HS-27A (cell line): Measurements from ENCODE around the gene SCN4B.

ENCODE experiments used
- DNase-seq: peaks from one replicate; pipeline ENCODE4 v3.0.0-alpha.2; 2012; ENCODE audit warnings: low read depth, missing footprints

Gene SCN4B

GRCh38 chr11:118174006-118174567, 21.5 kb upstream of the SCN4B start:
- no peak for DNase-seq

GRCh38 chr11:118172356-118172755, 19.7 kb upstream of the SCN4B start:
- no peak for DNase-seq

- DNase-seq = no peak
These were observed 18.8 kb upstream of the SCN4B start for GRCh38 chr11:118171269-118172062.

- DNase-seq = no peak
These were observed 18.3 kb upstream of the SCN4B start for GRCh38 chr11:118170882-118171268.

GRCh38 chr11:118170231-118170630, 17.6 kb upstream of the SCN4B start:
- DNase-seq = no peak

- DNase-seq = no peak
These were observed 16.9 kb upstream of the SCN4B start for GRCh38 chr11:118169300-118170140.

GRCh38 chr11:118168751-118169150, 16.1 kb upstream of the SCN4B start:
- DNase-seq = no peak

- DNase-seq = no peak
These were observed 15.7 kb upstream of the SCN4B start for GRCh38 chr11:118168316-118168715.

GRCh38 chr11:118167906-118168305, 15.3 kb upstream of the SCN4B start:
- DNase-seq = no peak

GRCh38 chr11:118167253-118167652, 14.6 kb upstream of the SCN4B start:
- DNase-seq = no peak

GRCh38 chr11:118166641-118167040, 14.0 kb upstream of the SCN4B start:
- no peak for DNase-seq

- no peak for DNase-seq
These were observed 12.3 kb upstream of the SCN4B start for GRCh38 chr11:118164885-118165284.

- no peak for DNase-seq
These were observed 10.9 kb upstream of the SCN4B start for GRCh38 chr11:118163494-118163893.

GRCh38 chr11:118162846-118163245, 10.2 kb upstream of the SCN4B start:
- no peak for DNase-seq

- no peak for DNase-seq
These were observed 9.2 kb upstream of the SCN4B start for GRCh38 chr11:118161786-118162185.

GRCh38 chr11:118157186-118157895, 4.7 kb upstream of the SCN4B start:
- DNase-seq = no peak

GRCh38 chr11:118156531-118157185, 4.0 kb upstream of the SCN4B start:
- no peak for DNase-seq

- DNase-seq = no peak
These were observed 3.3 kb upstream of the SCN4B start for GRCh38 chr11:118155776-118156530.

- no peak for DNase-seq
These were observed 2.0 kb upstream of the SCN4B start for GRCh38 chr11:118154641-118155040.

- DNase-seq = no peak
These were observed 1.4 kb upstream of the SCN4B start for GRCh38 chr11:118153976-118154375.

GRCh38 chr11:118153516-118153915, 893 bp upstream of the SCN4B start:
- DNase-seq = no peak
